Activated T-helper 1 cell treated with anti-CD3 and anti-CD28 coated beads, Interleukin-12 subunit alpha, Interleukin-12 subunit beta, Interleukin-2, Interleukin-4 antibody, amounts not matched to agents 30 ng/mL and 10 ng/mL and 1 ng/mL, durations not matched to agents 14 hours and 24 hours and 36 hours (primary cell): ENCODE results near the gene HSD17B4. TPM values are rescaled to one million over a fixed set of nuclear protein-coding genes. Genes with fewer than 3 reads are reported as not detected.
A peak's percentile ranks its signal among the peaks of the same experiment; 100 is the strongest.
"Not testable (repeated sequence)": the region's sequence is repeated elsewhere in the genome, so short reads cannot be mapped to it uniquely, and the experiment has no call there.

Source experiments
- DNase-seq: peaks from one replicate; pipeline ENCODE4 v3.0.0; 2021; ENCODE audit warnings: low spot score
- H3K27ac Mint-ChIP-seq: one replicate; pipeline ENCODE4 v1.8.0; 2021; ENCODE audit warnings: mild to moderate bottlenecking, mixed read lengths
- H3K27me3 Mint-ChIP-seq: one replicate; pipeline ENCODE4 v1.8.0; 2022; ENCODE audit warnings: mild to moderate bottlenecking, moderate library complexity, mixed read lengths; ENCODE audit not compliant: insufficient read depth
- H3K36me3 Mint-ChIP-seq: one replicate; pipeline ENCODE4 v1.8.0; 2021; ENCODE audit warnings: low read depth, mixed read lengths
- H3K4me1 Mint-ChIP-seq: one replicate; pipeline ENCODE4 v1.8.0; 2021; ENCODE audit warnings: low read depth, mixed read lengths
- H3K4me3 Mint-ChIP-seq: one replicate; pipeline ENCODE4 v1.8.0; 2021; ENCODE audit warnings: mild to moderate bottlenecking, moderate library complexity, mixed read lengths
- H3K9me3 Mint-ChIP-seq: one replicate; pipeline ENCODE4 v1.8.0; 2021; ENCODE audit warnings: mixed read lengths
- intact Hi-C: fragments of 100-400 bp; cut with micrococcal nuclease; formaldehyde crosslinking; loops from one replicate; pipeline ENCODE4 v1.15.1; 2024
- total RNA-seq: library from RNA; stranded (reverse); gene quantifications from 2 replicates; pipeline ENCODE4 v1.2.3, GENCODE V29; 2022

HSD17B4 gene, protein sequence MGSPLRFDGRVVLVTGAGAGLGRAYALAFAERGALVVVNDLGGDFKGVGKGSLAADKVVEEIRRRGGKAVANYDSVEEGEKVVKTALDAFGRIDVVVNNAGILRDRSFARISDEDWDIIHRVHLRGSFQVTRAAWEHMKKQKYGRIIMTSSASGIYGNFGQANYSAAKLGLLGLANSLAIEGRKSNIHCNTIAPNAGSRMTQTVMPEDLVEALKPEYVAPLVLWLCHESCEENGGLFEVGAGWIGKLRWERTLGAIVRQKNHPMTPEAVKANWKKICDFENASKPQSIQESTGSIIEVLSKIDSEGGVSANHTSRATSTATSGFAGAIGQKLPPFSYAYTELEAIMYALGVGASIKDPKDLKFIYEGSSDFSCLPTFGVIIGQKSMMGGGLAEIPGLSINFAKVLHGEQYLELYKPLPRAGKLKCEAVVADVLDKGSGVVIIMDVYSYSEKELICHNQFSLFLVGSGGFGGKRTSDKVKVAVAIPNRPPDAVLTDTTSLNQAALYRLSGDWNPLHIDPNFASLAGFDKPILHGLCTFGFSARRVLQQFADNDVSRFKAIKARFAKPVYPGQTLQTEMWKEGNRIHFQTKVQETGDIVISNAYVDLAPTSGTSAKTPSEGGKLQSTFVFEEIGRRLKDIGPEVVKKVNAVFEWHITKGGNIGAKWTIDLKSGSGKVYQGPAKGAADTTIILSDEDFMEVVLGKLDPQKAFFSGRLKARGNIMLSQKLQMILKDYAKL
- 65.6 and 78.2 TPM in 2 replicates for total RNA-seq

GRCh38 chr5:119452373-119453039 lies at the start of gene HSD17B4:
Gene HSD17B4 (plus strand): TSS chr5:119452497. CDS start chr5:119452576, 79 bp downstream.
- intact Hi-C loops, result loop anchor here (1.0 to 5.0 kb wide), 4 partner anchors 185 to 464 kb away; partner anchors contain the start of gene DTWD2
- no peaks in the 10 kb centered on the region for H3K9me3 Mint-ChIP-seq
- peaks cover 8% of the 10 kb centered on the region for H3K27me3 Mint-ChIP-seq

DNA sequence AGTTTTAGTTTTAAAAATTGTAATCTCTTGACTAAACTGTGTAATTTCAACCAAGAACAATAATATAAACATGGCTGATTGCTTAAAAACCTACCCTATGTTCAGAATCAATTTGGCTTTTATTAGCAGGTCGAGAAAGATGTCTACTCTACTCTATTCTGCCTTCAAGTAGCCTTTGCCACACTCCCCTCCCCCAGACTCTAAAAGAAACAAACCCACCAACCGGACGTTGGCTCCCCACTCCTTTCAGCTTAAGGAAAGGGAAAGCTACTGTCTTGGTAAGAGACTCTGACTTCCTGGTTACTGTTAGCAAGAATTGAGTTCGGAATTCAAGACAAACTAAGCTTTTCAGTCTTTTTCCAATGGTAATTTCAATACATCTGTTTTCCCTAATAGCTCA lies 49.7 kb upstream of the HSD17B4 start:
- no peaks in the 10 kb centered on the region for H3K9me3 Mint-ChIP-seq
- intact Hi-C loops, result loop anchor here (1.0 kb wide), 1 partner anchor 8 kb away; no protein-coding TSS in a partner anchor
- peaks cover 33% of the 10 kb centered on the region for H3K4me1 Mint-ChIP-seq
- H3K27ac Mint-ChIP-seq, result no peak overlapping the region
- DNase-seq, result no peak
- H3K27me3 Mint-ChIP-seq, result no peaks in the 10 kb centered on the region
- H3K36me3 Mint-ChIP-seq, result peaks cover 2% of the 10 kb centered on the region
- H3K4me3 Mint-ChIP-seq, result no peak overlapping the region

More at GRCh38 chr5:119452373-119453039, at the start of gene HSD17B4:
- Mint-ChIP-seq H3K4me1 (peaks cover 20% of the 10 kb centered on the region), H3K27ac (peak within 1 kb of the TSS; percentile 88), H3K36me3 (peaks cover 9% of the 10 kb centered on the region), H3K4me3 (peak within 1 kb of the TSS; percentile 93)
- peak; percentile 72 for DNase-seq

- DNase-seq, result no peak
- Mint-ChIP-seq H3K4me3 (no peak overlapping the region), H3K36me3 (no peaks in the 10 kb centered on the region), H3K27me3 (no peaks in the 10 kb centered on the region), H3K9me3 (no peaks in the 10 kb centered on the region), H3K4me1 (peaks cover 26% of the 10 kb centered on the region), H3K27ac (no peak overlapping the region)
- intact Hi-C loops, result no loop called here
These were observed 48.3 kb upstream of the HSD17B4 start for GRCh38 chr5:119404033-119404432.

DNA sequence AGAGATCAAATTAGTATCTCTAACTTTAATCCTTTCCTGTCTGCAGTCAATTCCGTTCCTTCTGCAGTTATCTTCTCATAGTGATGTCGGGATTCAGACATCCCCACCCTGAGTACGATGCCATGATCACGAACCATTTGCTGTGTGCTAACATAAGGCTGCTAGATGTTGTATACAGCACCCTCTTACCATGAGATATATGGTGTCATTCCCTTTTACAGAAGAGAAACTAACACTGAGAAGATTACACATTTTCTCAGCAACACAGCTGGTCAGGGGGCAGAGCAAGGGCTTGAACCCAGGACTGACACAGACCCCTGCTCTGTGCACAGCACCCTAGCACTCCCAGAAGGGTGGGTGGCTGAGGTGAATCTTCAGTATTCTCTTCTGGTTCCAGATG lies 46.9 kb upstream of the HSD17B4 start:
- no peaks in the 10 kb centered on the region for H3K27me3 Mint-ChIP-seq
- intact Hi-C loops, result no loop called here

DNA sequence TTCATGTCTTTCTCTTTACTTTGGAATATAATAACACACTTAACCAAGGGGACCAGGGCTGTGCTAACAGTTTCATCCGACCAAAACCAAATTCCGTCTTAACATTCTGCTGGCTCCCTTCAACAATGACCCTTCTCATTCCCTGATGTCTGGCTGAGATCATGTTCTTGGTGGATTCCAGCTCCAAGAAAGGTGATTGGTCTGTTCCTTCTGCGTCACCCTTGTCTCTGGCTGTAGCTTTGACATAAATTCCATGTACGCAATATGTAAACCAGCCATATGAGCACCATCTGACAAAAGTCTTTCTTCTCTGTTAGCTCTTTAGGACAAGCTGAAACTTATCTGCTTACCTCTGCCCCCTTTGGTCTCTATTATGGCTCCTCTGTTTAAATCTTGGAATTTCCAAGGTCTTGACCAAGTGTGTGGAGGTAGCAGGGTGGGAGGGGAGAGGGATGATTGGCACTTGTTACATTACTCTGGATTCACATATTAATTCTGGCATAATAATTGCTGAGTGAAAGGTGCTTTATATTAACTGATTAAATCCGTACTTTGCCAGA lies 45.7 kb upstream of the HSD17B4 start:
- intact Hi-C loops, result no loop called here
- Mint-ChIP-seq H3K9me3 (no peaks in the 10 kb centered on the region), H3K4me3 (no peak overlapping the region)

More for the DNA sequence above, 46.9 kb upstream of the HSD17B4 start:
- Mint-ChIP-seq H3K4me3 (no peak overlapping the region), H3K36me3 (no peaks in the 10 kb centered on the region), H3K27ac (no peak overlapping the region), H3K9me3 (no peaks in the 10 kb centered on the region), H3K4me1 (peaks cover 30% of the 10 kb centered on the region)
- no peak for DNase-seq

GRCh38 chr5:119409235-119409815 lies 43.0 kb upstream of the HSD17B4 start:
- DNase-seq, result no peak
- Mint-ChIP-seq H3K4me3 (no peak overlapping the region), H3K27ac (no peak overlapping the region), H3K9me3 (no peaks in the 10 kb centered on the region), H3K36me3 (no peaks in the 10 kb centered on the region), H3K27me3 (no peaks in the 10 kb centered on the region), H3K4me1 (peaks cover 45% of the 10 kb centered on the region)
- intact Hi-C loops, result no loop called here

More for the DNA sequence above, 45.7 kb upstream of the HSD17B4 start:
- no peak for DNase-seq
- Mint-ChIP-seq H3K36me3 (no peaks in the 10 kb centered on the region), H3K27ac (no peak overlapping the region), H3K27me3 (no peaks in the 10 kb centered on the region), H3K4me1 (peaks cover 42% of the 10 kb centered on the region)

DNA sequence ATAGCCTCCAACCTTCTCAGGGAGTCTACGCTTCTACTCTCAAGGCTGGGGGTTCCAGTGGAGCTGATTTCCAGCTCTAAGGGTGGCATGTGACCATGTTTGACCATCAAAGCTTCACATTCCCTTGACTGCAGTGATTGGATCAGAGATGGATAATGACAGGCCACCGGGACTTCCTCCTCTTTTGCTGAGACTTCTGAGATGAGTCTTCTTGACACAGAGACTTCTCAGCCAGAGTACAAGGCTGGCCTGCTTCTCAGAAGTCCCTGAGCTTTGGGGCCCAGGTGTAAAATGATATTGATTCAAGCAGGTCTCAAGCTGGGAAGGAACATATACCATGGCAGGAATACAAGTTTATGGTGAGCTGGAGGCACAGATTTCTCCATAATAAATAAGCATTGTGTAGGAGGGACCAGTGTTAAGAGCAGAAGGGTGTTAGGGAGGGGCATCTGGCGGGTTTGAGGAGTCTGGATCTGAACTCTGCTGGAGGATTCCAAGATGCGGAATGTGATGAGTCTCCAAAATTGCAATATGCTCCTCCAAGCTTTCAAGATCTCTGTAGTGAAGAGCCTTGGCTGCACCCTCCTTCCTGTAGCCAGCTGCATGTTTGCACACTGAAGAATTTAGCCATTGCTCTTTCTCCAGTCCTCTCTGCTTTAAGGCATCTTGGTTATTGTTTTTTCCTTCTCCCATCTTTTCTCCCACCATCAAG lies 41.7 kb upstream of the HSD17B4 start:
- no peak for DNase-seq
- Mint-ChIP-seq H3K27me3 (peaks cover 2% of the 10 kb centered on the region), H3K36me3 (no peaks in the 10 kb centered on the region), H3K4me3 (no peak overlapping the region), H3K9me3 (no peaks in the 10 kb centered on the region), H3K27ac (peak overlapping the region; percentile 37), H3K4me1 (peaks cover 40% of the 10 kb centered on the region)
- intact Hi-C loops, result loop anchor here (1.0 to 2.0 kb wide), 2 partner anchors 8 to 340 kb away; partner anchors contain the start of gene DMXL1

DNA sequence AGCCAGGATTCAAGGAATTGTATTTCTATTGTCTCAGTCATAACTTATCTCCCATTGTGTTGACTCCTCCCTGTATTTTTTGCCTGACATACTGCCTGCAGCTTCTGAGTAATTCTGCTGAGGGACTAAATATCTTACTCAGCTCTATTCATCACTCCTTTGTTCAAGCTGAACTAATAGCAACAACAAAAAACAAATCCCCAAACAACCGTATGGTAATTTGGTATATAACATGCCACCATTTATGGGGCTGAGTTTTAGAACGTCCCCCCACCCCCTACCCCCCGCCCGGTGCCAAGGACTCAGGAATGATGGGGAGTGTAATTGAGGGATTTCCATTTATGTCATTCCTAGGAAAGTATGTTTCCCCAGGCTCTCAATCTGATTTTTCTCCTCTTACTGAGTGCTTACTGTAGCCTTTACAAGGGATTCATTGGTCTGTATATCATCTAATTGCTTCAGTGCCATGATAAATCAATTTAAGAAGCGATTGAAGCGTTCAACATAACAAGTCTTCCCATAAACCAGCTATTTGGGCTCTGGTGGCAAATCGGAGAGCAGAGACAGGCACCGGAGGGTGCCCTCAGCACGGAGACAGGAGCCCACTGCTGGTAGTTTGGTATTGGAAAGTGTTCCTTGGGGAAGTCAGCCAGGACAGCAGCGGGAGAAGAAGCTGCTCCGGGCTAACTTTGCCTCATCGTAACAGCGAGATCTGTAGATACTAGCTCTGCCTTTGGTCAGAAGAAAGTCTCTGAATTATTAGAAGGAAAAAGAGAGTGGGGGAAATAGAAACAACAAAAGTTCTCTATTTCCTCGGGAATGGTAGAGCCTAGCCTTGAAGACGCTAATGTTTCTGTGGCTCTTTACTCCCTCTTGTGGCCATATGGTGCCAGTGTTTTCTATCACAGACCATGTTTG lies 40.7 kb upstream of the HSD17B4 start:
- peak; percentile 36 for DNase-seq
- Mint-ChIP-seq H3K4me3 (peak overlapping the region; percentile 84), H3K27me3 (peaks cover 2% of the 10 kb centered on the region), H3K9me3 (no peaks in the 10 kb centered on the region), H3K36me3 (no peaks in the 10 kb centered on the region), H3K4me1 (peaks cover 35% of the 10 kb centered on the region), H3K27ac (peak overlapping the region; percentile 38)
- intact Hi-C loops, result loop anchor here (1.0 to 2.0 kb wide), 7 partner anchors 23 to 423 kb away; partner anchors contain the start of genes DMXL1 and DTWD2

DNA sequence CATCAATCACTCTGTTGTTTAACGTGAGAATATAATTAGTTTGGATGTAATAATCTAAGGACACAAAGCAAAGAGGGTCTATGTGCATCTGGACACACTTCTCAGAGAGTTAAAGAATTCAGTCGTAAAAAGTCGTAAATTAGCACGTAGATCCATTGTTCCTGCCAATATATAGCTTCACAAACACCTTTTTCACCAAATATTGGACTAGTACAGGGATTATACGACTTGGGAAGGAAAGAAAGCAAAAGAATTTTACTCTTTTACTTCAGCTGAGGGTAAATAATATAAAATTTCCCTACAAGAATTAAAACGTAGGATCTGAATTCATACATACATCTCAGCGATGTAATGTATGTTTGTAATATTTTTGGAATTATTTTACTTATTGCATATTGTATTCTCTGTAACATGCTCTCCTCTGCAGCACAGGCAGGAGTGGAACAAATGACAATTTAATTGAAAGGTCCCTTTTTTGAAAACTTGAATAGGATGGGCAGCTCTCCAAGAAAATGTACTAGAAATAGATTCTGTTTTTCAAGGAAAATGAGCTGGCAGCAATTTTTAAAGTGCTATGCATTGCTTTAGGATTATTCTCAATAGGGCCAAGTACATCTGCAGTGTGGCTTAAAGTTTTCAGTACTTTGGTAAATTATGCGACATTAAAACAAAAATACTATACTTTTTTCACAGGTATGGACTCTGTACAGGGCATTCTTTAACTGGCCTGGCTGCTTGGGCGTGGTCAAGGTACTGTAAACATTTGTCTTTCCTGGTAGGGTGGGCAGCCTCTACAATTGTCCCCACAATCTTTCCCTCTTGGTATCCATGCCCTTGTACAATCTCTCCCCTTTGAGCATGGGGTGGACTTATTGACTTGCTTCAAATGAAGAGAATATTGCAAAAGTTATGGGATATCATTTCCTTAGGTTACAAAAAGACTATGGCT lies 39.7 kb upstream of the HSD17B4 start:
- Mint-ChIP-seq H3K27ac (peak overlapping the region; percentile 38), H3K4me1 (peaks cover 38% of the 10 kb centered on the region), H3K36me3 (no peaks in the 10 kb centered on the region), H3K27me3 (peaks cover 4% of the 10 kb centered on the region), H3K9me3 (no peaks in the 10 kb centered on the region), H3K4me3 (peak overlapping the region; percentile 84)
- intact Hi-C loops, result loop anchor here (1.0 to 2.0 kb wide), 6 partner anchors 22 to 424 kb away; partner anchors contain the start of gene DTWD2
- DNase-seq, result no peak

DNA sequence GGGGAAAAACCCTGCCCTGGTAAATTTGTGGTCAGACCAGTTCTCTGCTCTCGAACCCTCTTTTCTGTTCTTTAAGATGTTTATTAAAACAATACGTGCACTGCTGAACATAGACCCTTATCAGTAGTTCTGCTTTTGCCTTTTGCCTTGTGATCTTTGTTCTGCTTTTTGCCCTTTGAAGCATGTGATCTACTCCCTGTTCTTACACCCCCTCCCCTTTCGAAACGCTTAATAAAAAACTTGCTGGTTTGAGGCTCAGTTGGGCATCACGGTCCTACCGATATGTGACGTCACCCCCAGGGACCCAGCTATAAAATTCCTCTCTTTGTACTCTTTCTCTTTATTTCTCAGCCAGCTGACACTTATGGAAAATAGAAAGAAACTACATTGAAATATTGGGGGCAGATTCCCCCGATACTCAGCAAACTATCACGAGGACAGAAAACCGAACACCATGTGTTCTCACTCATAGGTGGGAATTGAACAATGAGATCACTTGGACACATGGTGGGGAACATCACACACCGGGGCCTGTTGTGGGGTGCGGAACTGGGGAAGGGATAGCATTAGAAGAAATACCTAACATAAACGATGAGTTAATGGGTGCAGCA lies 38.1 kb upstream of the HSD17B4 start:
- not testable (repeated sequence) for DNase-seq

More for the DNA sequence above, 38.1 kb upstream of the HSD17B4 start:
- H3K27me3 Mint-ChIP-seq, H3K27ac Mint-ChIP-seq, intact Hi-C loops, H3K9me3 Mint-ChIP-seq, H3K4me3 Mint-ChIP-seq, H3K36me3 Mint-ChIP-seq: not testable (repeated sequence)
- H3K4me1 Mint-ChIP-seq, result peaks cover 41% of the 10 kb centered on the region
